CD4-positive, alpha-beta T cell (primary cell): ENCODE results near the gene NUP58. TPM values are rescaled to one million over a fixed set of nuclear protein-coding genes. Genes with fewer than 3 reads are reported as not detected.

Experiments used
- ATAC-seq: fragments of 200-7000 bp; cut with Tn5 transposase; one replicate; pipeline ENCODE4 v1.10.0; 2022; ENCODE audit warnings: mild to moderate bottlenecking; ENCODE audit not compliant: poor library complexity
- CTCF ChIA-PET: fragments of 350-600 bp; sonication (Branson Sonifier 250); formaldehyde crosslinking; loops from one replicate; lab custom pipeline; 2021; ENCODE audit warnings: antibody characterized with exemption, inconsistent platforms; lab: Charles Lee
- POLR2A ChIA-PET: fragments of 350-600 bp; sonication (Branson Sonifier 250); formaldehyde crosslinking; loops from one replicate; lab custom pipeline; 2021; ENCODE audit warnings: antibody characterized with exemption, inconsistent platforms; lab: Charles Lee
- DNase-seq, 14 experiments: peaks; one replicate each; pipeline ENCODE4 v3.0.0-alpha.2; 2013 to 2020; ENCODE audit warnings: mixed read lengths in 2 of 14
- H3K27ac ChIP-seq, 2 donors: one replicate each; pipeline versions ENCODE4 v1.5.1 to v1.7.0; 2013; ENCODE audit warnings: low read length in 2 of 2, low read depth in 1 of 2, mild to moderate bottlenecking in 1 of 2
- H3K27me3 ChIP-seq, 2 experiments: 1 replicate in 1 of 2; 2 replicates in 1 of 2; pipeline versions ENCODE4 v1.6.1 to v1.7.0; 2013; ENCODE audit warnings: low read length in 2 of 2, control low read depth in 1 of 2, mild to moderate bottlenecking in 1 of 2, moderate library complexity in 1 of 2; ENCODE audit not compliant: insufficient read depth in 2 of 2, control insufficient read depth in 1 of 2
- H3K36me3 ChIP-seq: one replicate; pipeline ENCODE4 v1.6.1; 2013; ENCODE audit warnings: low read length, control low read depth; ENCODE audit not compliant: insufficient read depth
- H3K4me1 ChIP-seq: one replicate; pipeline ENCODE4 v1.6.1; 2013; ENCODE audit warnings: low read length, control low read depth; ENCODE audit not compliant: insufficient read depth
- H3K4me3 ChIP-seq: one replicate; pipeline ENCODE4 v1.5.1; 2013; ENCODE audit warnings: mild to moderate bottlenecking, low read length, moderate library complexity
- H3K9me3 ChIP-seq, 2 experiments: 1 replicate in 1 of 2; 2 replicates in 1 of 2; pipeline versions ENCODE4 v1.6.1 to v1.7.0; 2013; ENCODE audit warnings: low read length in 2 of 2, mild to moderate bottlenecking in 2 of 2, control low read depth in 1 of 2, moderate library complexity in 1 of 2; ENCODE audit not compliant: control insufficient read depth in 1 of 2, insufficient read depth in 1 of 2
- H3K27ac Mint-ChIP-seq: one replicate; pipeline ENCODE4 v1.8.0; 2020; ENCODE audit warnings: mixed read lengths
- H3K27me3 Mint-ChIP-seq: one replicate; pipeline ENCODE4 v1.8.0; 2021; ENCODE audit warnings: mixed read lengths
- H3K36me3 Mint-ChIP-seq: one replicate; pipeline ENCODE4 v1.8.0; 2021; ENCODE audit warnings: low read depth, mixed read lengths
- H3K4me1 Mint-ChIP-seq: one replicate; pipeline ENCODE4 v1.8.0; 2021; ENCODE audit warnings: low read depth, mixed read lengths
- H3K4me3 Mint-ChIP-seq: one replicate; pipeline ENCODE4 v1.8.0; 2020; ENCODE audit warnings: mild to moderate bottlenecking, mixed read lengths
- H3K9me3 Mint-ChIP-seq: one replicate; pipeline ENCODE4 v1.8.0; 2020; ENCODE audit warnings: mixed read lengths
- intact Hi-C, 2 experiments: fragments of 100-400 bp; cut with DNase I in 1 of 2; cut with micrococcal nuclease in 1 of 2; formaldehyde crosslinking; loops; one replicate each; pipeline versions ENCODE4 v1.15.1 to v1.9.0; 2023 to 2025; cut with DNase I, micrococcal nuclease
- total RNA-seq, 174 experiments: library from RNA in 2 of 174; stranded (reverse) in 2 of 174; gene quantifications; one replicate each; pipeline ENCODE4 v1.2.3 and lab custom pipeline; 2021 to 2026
- TF ChIP-seq, protein P1 (sequence below): fragments of 200-600 bp; IDR thresholded peaks from one replicate; pipeline ENCODE4 v1.8.0; 2022; ENCODE audit warnings: antibody characterized with exemption, mild to moderate bottlenecking

Gene NUP58
- total RNA-seq, 2 experiments from 2014 or later = 56.5 to 60.9 TPM

DNA sequence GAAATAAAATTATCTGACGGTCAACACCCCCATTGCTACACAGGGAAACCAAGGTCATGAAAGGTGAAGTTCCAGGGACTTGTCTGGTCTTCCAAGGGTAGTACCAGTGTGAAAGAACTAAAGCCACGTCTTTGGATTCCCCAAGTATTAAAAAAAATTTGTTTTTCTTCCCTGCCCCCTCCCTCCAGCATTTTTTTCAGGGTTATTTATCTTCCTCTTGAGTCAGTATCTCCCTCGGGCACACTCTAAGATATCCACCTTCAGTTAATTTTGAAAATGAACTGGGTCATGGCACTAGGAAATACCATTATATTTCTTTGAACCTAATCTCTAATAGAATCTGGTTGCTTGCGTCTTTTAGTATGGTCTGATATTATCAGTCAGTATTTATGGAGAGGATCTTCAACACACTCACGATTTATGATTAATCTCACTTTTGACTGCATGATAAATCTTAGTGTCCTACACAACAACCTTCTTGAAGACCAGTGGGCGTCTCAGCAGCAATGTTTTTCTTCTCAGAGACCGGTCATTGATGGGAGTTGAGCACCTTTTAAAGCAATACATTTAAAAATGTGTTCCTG lies 79.4 kb downstream of the NUP58 start:
- no peaks in the 10 kb centered on the region for H3K36me3 ChIP-seq
- H3K27ac ChIP-seq = no peak overlapping the region
- ChIA-PET CTCF (no interaction called here), POLR2A (no interaction called here)
- H3K36me3 Mint-ChIP-seq = no peaks in the 10 kb centered on the region
- DNase-seq (no peak), ATAC-seq (no peak)
- H3K4me3 Mint-ChIP-seq = no peak overlapping the region
- no peak overlapping the region for H3K27ac Mint-ChIP-seq
- no peaks in the 10 kb centered on the region for H3K9me3 Mint-ChIP-seq
- H3K4me1 ChIP-seq = no peaks in the 10 kb centered on the region
- TF ChIP-seq, protein P1, sequence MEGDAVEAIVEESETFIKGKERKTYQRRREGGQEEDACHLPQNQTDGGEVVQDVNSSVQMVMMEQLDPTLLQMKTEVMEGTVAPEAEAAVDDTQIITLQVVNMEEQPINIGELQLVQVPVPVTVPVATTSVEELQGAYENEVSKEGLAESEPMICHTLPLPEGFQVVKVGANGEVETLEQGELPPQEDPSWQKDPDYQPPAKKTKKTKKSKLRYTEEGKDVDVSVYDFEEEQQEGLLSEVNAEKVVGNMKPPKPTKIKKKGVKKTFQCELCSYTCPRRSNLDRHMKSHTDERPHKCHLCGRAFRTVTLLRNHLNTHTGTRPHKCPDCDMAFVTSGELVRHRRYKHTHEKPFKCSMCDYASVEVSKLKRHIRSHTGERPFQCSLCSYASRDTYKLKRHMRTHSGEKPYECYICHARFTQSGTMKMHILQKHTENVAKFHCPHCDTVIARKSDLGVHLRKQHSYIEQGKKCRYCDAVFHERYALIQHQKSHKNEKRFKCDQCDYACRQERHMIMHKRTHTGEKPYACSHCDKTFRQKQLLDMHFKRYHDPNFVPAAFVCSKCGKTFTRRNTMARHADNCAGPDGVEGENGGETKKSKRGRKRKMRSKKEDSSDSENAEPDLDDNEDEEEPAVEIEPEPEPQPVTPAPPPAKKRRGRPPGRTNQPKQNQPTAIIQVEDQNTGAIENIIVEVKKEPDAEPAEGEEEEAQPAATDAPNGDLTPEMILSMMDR = no peak
- H3K4me3 ChIP-seq = no peak overlapping the region
- H3K27me3 Mint-ChIP-seq = peaks cover 43% of the 10 kb centered on the region
- H3K9me3 ChIP-seq = no peaks in the 10 kb centered on the region
- H3K4me1 Mint-ChIP-seq = no peaks in the 10 kb centered on the region
- intact Hi-C loops = no loop called here
- peaks cover 0 to 7% of the 10 kb centered on the region in 2 experiments for H3K27me3 ChIP-seq

DNA sequence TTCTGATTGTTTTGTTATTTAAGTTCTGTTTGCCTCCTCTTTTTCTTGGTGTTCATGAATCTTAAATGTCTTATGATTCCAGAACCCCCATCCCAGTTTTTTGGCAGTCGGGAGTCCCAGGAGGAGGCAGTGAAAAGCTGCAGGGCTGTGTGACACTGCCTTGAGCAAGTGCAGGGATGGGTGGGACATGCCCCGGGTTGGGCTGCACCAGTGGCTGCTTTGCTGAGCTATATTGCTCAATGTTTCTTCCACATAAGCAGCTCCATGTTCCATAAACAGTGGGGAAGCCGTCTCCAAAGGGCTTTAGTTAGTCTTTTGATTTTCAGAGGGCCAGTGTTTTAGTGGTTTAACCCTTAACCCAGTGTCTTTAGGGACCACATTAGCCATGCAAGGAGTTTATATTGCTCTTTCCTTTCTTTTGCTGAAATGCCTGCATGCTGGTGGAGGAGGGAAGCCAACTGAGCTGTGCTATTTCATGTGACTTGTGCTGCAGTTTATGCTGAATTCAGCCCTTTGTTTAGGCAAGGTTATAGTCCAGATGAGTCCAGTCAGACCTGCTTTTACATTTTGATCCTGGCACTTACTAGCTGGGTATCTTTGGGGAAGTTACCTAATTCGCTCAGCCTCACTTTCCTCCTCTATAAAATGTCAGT lies 83.5 kb downstream of the NUP58 start:
- Mint-ChIP-seq H3K27me3 (peaks cover 62% of the 10 kb centered on the region), H3K4me1 (no peaks in the 10 kb centered on the region), H3K4me3 (no peak overlapping the region), H3K36me3 (no peaks in the 10 kb centered on the region), H3K27ac (no peak overlapping the region), H3K9me3 (no peaks in the 10 kb centered on the region)
- no peaks in the 10 kb centered on the region for H3K36me3 ChIP-seq
- intact Hi-C loops = no loop called here
- no peak overlapping the region for H3K4me3 ChIP-seq
- TF ChIP-seq, protein P1 = no peak
- H3K27me3 ChIP-seq = peaks cover 0 to 7% of the 10 kb centered on the region in 2 experiments
- ChIA-PET CTCF (no interaction called here), POLR2A (no interaction called here)
- H3K27ac ChIP-seq = no peak overlapping the region
- no peak for ATAC-seq
- H3K4me1 ChIP-seq = no peaks in the 10 kb centered on the region
- DNase-seq = no peak
- H3K9me3 ChIP-seq = no peaks in the 10 kb centered on the region

DNA sequence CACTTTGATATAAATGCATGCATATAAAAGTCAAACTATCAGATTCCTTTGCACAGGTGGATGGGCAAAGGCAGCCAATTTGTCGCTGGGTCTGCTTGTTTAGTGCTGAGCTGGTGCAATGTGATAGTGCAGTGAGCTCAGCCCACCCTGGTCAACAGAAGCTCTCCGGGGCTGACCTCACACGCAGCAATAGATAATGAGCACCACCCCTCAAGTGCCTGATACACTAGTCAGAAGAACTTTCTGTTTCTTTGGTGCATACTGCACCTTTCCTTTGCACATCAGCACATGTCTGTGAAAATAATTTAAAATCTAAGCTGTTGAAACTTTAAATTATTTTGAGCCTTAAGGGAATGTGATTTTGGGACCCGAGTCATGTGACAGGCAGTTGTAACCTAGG lies 90.5 kb downstream of the NUP58 start:
- Histone ChIP-seq H3K27ac (no peak overlapping the region), H3K4me3 (no peak overlapping the region), H3K9me3 (no peaks in the 10 kb centered on the region), H3K4me1 (no peaks in the 10 kb centered on the region), H3K36me3 (no peaks in the 10 kb centered on the region), H3K27me3 (peaks cover 0 to 5% of the 10 kb centered on the region in 2 experiments)
- no peak overlapping the region for H3K27ac Mint-ChIP-seq
- ChIA-PET POLR2A (no interaction called here), CTCF (no interaction called here)
- DNase-seq (no peak), ATAC-seq (no peak)
- no peaks in the 10 kb centered on the region for H3K4me1 Mint-ChIP-seq
- TF ChIP-seq, protein P1 = no peak
- H3K9me3 Mint-ChIP-seq = peaks cover 8% of the 10 kb centered on the region
- no peak overlapping the region for H3K4me3 Mint-ChIP-seq
- no peaks in the 10 kb centered on the region for H3K36me3 Mint-ChIP-seq
- H3K27me3 Mint-ChIP-seq = peaks cover 39% of the 10 kb centered on the region
- intact Hi-C loops = no loop called here

Other genes with a start within 250 kb of the NUP58 start
- under 1 TPM; 0.20 to 0.66 TPM for gene PABPC3, start 205.5 kb upstream of the NUP58 start, total RNA-seq
- not detected for gene AMER2, start 129.3 kb upstream of the NUP58 start, total RNA-seq
- gene MTMR6, start 14.1 kb upstream of the NUP58 start, total RNA-seq = 10 to 100 TPM; 33.3 to 34.2 TPM
- gene ATP8A2, start 70.3 kb downstream of the NUP58 start, total RNA-seq = under 1 TPM; 0.22 to 0.36 TPM